ENCODE measurements around the gene LECT2.

LECT2 gene

GRCh38 chr5:135978212-135978631, 23.4 kb upstream of the LECT2 start:
- no peak for DNase-seq (ENCODE audit: low read depth)

DNA sequence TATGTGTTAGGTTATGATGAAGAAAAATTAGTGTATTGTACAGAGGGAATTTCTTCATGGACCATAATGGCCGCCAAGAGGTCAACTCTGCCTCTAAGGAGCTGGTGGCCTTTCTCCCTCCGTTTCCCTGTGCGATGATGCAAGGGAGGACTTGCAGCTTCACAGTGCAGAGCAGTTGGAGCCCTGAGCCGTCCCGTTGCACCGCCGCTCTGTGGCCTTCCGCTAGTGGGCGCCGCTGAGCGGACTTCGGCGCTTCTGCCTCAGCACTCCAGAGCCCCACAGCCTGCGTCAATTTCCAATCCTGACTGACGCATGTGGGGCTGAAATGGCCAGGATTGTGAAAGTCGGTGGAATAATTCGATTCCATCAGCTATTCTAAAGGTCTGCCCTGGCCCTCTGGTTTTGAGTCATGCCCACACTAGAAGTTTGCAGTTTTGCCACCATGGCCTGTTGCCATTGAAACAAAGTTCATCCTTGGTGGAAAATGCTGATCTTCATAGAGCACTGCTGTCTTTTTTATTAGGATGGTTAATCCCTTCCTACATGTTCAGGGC, 22.7 kb upstream of the LECT2 start:
- no peak for DNase-seq (ENCODE audit: low read depth)

- DNase-seq (ENCODE audit: low read depth), result no peak
Observed at GRCh38 chr5:135976216-135976615, 21.4 kb upstream of the LECT2 start.

- DNase-seq (ENCODE audit: low read depth), result no peak
Observed at GRCh38 chr5:135975122-135975521, 20.3 kb upstream of the LECT2 start.

GRCh38 chr5:135974021-135974600, 19.3 kb upstream of the LECT2 start:
- no peak for DNase-seq (ENCODE audit: low read depth)

DNA sequence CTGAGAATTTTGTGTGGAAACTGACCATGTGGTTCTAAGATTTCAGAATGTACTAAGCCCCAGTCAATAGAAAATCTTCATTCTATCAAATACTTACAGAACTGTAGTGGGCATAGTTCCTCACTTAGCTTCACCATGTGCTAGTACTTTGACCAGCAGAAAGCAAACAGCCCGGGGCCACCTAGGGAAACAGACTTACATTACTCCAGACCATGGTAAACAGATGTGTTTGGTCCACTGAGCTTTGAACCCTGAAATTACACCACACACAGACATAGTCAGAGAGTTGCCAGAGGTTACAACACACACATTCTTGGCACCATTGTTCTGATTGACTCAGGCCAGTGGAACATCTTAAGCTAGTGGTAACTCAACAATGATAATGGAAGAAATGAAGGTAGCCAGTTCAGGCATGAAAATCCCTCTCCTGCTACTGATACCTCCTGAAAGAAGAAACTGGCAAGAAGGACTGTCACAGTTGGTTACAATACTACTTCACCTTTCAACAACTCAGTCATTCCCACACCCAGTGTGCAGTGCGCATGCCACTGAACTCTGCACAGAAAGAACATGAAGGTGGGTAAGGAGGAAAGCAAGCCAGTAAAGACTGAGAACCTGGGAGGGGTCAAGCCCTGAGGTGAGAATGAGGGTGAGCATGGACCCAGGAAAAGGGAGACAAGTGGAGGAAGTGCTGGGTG, 18.7 kb upstream of the LECT2 start:
- DNase-seq (ENCODE audit: low read depth), result no peak

GRCh38 chr5:135971701-135972100, 16.9 kb upstream of the LECT2 start:
- DNase-seq (ENCODE audit: low read depth), result no peak

- DNase-seq (ENCODE audit: low read depth), result no peak
Observed at GRCh38 chr5:135966790-135967189, 12.0 kb upstream of the LECT2 start.

- no peak for DNase-seq (ENCODE audit: low read depth)
Observed at GRCh38 chr5:135966165-135966564, 11.4 kb upstream of the LECT2 start.

DNA sequence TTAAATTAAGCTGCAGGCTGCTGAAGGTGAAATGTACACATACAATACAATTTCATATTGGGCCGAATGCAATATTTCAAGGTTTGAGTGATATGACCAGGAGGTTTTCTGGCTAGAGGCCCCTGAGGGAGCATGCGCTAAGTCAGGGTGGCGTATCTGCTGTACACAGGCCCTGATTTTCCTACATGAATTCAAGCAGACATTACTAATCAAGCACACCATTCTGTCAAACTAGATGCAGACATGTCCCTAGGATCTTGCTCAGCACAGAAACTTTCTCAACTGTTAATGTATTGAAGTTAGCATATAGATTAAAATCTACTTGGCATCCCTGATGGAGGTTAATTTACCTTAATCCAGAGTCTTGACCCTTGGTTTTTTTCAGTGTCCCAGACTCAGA, 10.7 kb upstream of the LECT2 start:
- DNase-seq (ENCODE audit: low read depth), result no peak

DNA sequence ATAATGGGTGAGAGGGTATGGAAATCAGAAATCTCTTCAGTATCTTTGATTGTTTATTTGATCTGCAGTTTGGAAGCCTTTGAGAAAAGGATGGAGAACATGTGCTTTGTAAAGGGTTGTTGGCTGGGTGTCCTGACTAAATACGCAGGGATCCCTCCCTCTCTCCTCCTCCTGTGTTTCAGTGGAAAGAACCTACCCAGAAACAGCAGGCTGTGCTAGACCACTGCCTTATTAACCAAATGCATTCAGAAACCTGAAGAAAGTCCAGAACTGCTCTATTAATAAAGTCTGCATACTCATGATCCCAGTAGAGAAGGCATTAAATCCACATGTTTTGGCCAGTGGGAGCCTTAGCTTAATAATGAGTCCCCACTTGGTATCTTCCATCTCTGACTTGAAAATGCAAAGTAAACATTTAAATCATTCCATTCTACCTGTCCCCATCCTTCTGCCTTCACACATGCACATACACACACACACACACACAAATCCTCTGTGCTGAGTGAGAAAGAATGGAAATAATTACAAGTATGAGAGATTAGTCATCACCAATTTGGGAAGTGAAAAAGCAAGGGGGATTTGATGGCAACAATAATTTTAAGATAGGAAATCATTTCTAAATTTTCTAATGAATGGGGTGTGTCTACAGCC, 10.0 kb upstream of the LECT2 start:
- no peak for DNase-seq (ENCODE audit: low read depth)

DNA sequence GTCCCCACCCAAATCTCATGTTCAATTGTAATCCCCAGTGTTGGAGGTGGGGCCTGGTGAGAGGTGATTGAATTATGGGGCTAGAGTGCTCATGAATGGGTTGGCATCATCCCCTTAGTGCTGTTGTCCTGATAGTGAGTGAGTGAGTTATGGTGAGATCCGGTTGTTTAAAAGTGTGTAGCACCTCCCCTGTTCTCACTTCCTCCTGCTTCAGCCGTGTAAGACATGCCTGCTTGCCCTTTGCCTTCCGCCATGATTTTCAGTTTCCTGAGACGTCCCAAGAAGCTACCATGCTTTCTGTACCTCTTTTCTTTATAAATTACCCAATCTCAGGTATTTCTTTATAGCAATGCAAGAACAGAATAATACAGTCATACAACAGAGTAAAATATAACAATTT, 742 bp upstream of the LECT2 start:
- DNase-seq (ENCODE audit: low read depth), result no peak

GRCh38 chr5:135953850-135954249, 933 bp downstream of the LECT2 start:
- no peak for DNase-seq (ENCODE audit: low read depth)

DNA sequence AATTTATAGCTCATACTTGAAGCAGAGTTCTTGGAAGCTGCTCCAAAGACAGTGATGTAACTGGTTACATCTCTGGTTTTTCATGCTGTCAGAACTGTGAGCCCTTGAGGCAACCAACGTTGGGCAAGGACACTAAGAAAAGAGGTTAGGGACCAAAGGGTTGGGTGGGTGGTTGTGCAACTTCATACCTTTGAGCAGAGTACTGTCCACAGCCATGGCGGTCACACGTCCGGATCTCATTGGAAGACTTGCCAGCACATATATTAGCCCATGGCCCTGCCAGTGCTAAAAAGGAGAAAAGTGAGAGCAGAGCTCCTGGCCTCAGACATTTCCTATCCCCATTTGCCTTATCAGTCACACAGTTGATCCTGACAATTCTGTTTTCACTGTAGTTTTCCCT, 2.1 kb downstream of the LECT2 start:
- no peak for DNase-seq (ENCODE audit: low read depth)

- no peak for DNase-seq (ENCODE audit: low read depth)
Observed at GRCh38 chr5:135951807-135952206, 3.0 kb downstream of the LECT2 start.

- no peak for DNase-seq (ENCODE audit: low read depth)
Observed at GRCh38 chr5:135951257-135951656, 3.5 kb downstream of the LECT2 start.

DNA sequence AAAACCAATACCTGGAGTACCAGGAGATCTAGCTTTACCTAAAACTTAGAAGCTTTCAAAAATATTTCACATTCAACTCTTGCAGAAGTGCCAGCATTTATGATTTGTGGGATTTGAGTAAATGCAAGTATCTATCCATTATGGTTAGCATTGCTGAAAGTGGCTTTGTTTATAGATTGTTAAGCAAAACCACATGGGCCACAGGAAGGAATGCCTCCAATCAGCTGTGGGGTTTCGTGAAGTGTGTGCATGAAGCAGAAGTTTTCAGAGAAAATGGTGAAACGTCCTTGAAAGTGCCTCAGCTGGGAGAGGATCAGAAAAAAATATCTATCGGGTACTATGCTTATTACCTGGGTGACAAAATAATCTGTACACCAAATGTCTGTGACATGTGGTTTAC, 4.2 kb downstream of the LECT2 start:
- DNase-seq (ENCODE audit: low read depth), result no peak

DNA sequence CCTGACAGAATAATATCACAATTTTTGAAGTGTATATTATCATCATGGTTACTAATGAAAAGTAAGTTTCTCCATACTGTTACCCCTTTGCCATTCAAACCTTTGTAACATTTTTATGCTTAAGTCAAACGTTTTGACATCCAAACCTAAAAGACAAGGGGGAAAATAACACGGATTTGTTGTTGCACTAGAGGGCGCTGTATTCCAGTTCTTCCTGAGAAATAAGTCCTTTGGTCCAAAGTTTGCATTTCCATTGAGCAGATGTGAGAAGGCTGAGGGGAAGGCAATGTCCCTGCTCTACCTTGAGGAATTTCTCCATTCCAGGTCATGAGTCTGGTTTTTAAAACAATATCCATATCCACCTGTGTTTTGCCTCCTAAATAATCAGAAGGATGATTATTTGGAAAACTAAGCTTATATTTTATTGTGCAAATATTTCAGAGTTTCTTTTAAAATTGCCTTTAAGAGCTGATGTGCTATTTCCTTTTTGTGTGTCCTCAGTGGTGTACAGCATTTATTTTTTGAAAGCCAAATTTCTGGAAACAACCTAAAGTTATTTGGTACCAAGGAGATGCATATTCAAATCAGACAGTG, 9.7 kb downstream of the LECT2 start:
- DNase-seq (ENCODE audit: low read depth), result no peak

GRCh38 chr5:135944564-135944963, 10.2 kb downstream of the LECT2 start:
- DNase-seq (ENCODE audit: low read depth), result no peak

GRCh38 chr5:135942202-135942771, 12.5 kb downstream of the LECT2 start:
- DNase-seq (ENCODE audit: low read depth), result no peak

DNA sequence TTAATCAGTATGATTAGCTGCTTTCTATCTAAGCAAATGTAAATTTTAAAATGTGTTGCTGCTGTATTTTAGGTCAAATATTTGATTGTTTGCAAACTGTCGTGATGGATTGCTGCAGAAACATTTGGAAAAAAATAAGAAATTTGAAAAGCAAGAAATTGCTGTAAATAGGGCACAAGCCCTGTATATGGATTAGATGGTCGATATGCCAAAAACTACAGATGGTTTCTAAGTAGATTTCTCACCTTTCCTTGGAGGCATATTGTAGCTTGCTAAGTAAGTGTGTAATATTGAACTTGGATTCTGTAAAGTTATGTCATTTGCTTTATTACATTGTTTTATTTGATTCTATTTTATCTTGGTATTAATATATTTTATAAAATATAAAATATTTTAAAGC, 13.1 kb downstream of the LECT2 start:
- no peak for DNase-seq (ENCODE audit: low read depth)

DNA sequence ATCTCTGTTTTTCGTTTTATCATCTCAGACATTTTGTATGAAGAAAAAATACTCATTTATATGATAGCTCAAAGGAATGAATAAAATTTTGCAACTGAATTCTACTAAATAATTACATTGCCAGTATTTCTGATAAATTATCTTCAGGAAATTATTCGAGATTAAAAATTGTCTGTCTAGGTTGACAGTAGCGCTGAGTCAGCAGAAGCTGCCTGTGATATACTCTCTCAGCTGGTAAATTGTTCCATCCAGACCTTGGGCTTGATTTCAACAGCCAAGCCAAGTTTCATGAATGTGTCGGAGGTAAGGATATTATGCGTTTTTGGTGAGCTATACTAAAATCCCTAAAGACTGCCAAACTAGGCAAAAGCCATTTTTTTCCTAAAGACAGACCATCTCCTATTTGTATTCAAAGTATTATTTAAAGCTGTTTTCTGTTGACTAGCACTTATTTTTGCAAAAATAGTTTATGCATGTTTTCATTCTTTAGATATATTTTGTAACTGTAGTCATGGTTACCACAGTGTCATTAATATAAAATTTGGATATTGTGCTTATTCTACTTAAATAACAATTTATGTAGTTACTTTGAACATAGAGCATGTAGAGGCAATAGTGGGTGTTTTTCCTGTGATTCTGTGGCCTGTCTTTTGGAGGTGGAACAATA, 17.4 kb downstream of the LECT2 start:
- no peak for DNase-seq (ENCODE audit: low read depth)
